Activated CD8-positive, alpha-beta memory T cell treated with anti-CD3 and anti-CD28 coated beads, Interleukin-2, amount 50 U/mL, for 24 hours (primary cell): ENCODE data around the gene FANCI.

Source experiments
- DNase-seq: peaks from one replicate; pipeline ENCODE4 v3.0.0-alpha.2; 2020; ENCODE audit errors: extremely low read depth

FANCI gene

DNA sequence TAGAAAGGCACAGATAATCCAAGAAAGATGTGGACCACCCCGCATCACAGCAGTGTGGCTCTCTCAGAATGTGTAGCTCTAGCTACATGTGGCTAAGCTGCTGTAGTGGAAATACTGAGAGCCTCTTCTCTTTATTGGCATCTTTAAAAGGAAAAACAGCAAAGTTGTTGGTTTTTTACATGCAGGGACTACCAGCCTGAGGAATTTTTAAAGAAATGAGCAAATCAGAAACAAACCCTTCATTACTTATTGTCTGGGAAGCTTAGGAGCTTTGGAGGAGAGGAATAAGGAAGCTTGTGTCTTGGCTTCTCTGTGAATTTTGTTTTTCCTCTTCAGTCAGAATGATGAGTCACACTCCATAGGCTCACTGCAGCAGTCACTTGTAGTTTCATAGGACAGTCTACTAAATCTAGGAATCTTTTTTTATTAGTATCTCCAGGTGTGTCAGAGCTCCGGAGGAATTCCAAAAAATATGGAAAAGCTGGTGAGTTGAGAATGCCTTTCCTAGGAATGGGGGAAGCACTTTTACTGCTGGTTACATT, 63.3 kb downstream of the FANCI start:
- DNase-seq: no peak

DNA sequence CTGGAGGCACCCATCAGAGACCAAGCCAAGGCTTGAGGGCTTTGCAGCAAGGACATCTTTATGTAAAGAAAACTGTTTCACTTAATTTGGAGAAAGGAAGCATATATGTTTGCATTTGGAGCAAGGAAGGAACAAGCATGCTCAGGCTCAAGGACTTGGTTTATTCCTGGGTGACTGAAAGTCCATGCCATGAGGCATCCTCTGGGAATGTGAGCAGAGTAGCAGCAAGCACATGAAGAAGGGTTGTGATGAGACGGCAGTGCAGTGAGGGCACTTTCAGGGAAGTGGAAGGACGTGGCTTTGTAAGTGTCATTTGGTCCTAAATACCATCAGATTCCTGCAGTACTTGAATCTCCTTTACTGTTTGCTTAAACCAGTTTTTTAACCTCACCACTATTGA, 64.0 kb downstream of the FANCI start:
- DNase-seq: no peak

DNA sequence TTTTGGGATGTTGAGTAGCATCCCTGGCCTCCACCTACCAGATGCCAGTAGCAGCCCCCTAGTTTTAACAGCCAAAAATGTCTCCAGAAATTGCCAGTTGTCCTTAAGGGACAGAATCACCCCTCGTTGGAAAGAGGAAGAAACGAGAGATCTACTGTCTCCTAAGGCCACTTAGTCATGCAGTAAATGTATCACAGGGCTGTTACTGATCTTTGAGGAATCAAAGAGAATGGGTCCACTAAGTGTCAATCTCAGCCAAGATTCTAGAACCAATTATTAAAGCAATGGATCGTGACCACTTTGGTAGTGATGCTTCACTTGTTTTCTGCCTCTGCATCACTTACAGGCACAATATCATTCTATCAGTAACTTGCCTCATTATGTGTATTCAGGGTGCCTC, 64.5 kb downstream of the FANCI start:
- no peak for DNase-seq

DNA sequence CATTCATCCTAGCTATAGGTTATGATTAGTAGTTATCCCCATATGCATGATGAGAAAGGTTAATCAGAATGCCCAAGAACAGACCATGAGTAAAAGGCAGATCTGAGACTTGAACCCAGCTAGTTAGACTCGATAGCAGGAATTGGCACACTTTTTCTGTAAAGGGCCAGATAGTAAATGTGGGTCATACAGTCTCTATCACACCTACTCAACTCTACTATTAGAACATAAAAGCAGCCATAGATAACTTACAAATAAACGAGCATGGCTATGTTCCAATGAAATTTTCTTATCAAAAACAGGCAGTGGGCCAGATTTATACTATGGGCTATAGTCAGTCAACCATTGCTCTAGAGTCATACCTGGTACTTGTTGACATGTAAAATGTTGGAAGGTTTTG, 66.2 kb downstream of the FANCI start:
- no peak for DNase-seq

DNA sequence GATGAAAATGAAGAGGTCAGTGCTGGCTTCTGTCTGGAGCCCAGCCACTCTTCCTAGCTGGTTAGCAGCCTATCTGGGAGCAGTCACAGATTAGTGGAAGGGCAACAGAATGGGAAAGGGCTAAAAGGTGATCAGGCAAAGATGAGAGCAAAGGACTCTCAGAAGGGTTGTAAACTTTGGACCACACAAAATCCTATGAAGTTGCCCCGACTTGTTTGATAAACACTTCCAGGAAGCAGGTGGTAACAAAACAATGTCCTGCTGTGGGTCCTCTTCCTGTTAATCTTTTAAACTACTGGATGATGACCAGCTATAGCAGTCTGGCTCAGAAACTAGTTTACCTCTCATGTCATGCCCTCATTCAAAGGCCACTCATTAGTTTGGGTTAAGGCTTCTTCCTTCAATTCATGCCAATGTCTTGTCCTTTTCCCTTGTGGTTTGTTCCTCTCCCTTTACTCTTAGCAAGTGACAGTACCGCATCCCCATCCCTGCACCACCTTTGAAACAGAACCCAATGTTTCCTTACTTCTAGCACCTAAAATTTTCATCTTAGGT, 71.7 kb downstream of the FANCI start:
- DNase-seq: no peak

DNA sequence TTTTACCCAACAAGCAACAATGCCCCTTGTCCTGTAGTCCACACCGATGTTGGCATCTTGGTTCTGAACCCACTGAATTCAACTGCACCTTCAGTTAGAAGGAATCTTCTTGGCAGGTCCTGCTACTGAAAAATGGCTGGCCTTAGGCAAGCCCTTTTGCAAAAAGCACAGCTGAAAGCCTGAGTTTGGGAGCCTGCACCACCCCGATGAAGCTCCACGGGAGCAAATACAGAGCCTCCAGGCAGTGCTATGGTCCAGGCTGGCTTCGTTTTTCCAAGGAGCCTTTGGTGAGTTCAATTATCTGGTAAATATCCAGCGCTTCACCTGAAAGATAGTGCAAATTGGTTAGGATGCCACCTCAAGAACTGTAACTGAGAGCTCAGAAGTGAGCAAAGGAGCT, 72.7 kb downstream of the FANCI start:
- DNase-seq: no peak

DNA sequence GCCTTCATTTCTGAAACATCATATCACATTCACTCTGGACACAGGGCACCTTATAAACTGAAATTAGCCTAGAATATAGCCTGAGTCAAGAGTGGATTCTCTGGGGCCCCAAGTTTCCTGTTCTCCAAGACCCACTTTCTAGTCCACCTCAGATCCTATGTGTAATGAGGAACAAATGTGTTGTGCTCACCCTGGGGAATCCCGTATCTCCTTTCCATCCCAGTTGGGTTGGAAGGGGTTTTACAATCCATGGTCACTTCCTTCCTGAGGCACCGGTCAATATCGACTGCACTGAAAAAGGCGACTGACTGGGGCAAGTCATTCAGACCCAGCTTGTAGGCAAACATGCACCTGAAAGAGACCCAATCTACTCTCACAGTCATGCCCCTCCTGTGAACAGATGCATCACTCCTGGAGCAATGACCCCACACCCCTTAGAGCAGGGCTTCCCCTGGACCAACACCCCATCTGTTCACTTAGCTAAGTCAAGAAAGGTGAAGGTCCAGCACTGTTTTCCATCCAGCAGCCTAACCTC, 73.5 kb downstream of the FANCI start:
- no peak for DNase-seq

DNA sequence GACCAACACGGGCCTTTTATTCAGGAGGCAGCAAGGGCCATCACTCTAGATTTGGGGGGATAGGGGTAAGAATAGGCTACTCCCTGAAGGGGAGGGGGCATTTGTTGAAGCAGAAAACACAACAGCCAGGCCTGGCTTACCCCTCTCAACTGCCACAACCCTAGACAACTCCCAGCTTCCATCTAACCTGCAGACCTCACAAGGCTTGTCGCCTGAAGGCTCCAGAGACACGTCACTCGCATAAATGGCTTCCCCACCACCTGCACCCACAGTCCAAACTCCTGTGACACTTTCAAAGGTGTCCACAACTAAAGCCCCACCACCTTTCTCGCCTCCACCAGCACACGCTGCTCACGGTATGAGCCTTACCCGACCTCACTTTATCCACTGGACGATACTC, 75.9 kb downstream of the FANCI start:
- no peak for DNase-seq

DNA sequence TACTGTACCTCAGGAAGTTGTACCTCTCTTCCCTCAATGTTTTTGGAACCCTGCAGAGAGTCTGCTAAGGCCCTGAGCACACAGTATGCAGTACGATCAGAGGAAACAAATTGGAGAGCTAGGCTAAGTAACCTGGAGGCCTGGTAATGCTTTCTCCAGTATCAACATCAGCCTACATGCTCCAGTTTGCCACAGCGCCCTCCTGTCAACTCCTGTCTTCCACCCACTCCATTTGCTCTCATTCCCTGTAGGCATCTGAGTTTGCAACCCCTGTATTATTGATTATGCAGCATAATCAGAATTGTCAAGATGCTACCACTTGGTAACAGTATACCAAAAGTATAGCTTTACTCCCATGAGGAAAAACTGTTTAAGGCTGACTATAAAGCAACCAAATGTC, 76.4 kb downstream of the FANCI start:
- DNase-seq: no peak

DNA sequence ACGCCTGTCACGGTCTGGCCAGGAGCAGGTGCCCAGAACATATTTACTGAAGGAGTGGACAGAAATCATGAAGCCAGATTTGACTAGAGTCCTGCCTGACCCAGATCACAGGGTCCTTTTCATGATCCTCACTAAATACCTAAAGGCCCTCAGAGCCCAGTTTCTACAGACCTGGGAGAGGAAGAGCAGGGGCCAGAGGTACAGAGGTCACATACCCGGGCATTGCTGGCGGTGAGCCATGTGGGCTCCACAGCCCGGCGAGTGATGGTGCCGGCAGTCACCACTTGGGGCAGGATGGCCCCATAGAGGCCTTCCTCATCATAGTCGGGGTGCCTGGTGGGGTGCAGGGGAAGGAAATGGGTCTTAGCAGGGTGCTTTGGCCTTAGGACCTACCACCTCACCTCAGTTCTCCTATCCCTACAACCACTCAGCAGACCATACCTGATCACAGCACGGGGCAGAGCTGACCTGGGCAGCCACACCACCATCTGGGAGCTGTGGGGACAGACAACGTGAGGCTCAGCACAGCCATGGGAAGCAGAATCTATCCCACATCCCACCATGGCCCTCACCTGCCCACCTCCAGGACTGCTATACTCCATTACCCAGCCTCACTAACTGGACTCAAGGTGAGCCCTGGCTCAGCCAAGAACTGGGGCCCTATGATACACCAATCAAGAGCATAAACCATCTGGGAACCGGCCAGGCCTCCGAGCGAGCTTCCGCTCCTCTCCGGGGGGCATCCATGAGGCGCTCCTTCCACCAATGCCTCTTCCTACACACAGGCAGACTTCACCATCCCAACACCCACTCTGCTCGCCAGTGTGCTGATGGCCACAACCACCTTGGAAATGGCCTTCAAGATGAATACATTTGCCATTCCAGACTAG, 78.0 kb downstream of the FANCI start:
- DNase-seq: no peak

DNA sequence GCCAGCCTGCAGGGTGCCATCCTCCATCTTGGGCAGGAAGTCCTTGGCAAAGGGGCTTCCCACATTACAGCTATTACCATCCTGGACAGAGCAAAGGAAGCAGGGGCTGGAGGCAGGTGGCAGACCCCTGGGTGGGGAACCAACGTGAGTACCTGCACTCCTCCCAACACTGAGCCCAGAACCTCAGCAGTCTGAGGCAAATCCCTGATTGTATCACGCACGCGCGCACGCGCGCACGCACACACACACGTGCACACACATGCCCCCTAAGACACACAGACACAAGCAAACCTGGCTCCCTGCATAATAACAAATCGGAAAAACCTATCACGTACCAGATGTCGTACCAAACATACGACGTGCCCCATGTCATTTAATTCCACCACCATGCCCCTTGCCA, 79.0 kb downstream of the FANCI start:
- no peak for DNase-seq

DNA sequence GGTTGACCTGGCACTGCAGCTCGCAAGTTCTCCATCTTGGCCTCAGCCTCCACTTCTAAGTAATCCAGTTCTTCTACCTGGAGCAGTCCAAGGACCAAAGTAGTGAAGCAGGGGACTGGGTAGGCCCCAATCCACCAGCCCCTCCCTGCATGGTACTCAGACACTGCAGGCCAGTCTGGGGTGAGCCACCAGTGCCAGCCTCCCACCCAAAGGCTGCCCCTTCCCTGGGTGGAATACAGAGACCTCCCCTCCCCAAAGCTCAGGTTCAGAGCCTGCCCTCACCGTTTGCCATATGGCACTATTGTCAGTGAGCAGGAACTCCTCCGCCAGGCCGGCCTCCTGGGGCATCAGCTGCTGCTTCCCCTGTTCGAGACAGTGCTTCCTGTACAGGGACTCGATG, 80.0 kb downstream of the FANCI start:
- DNase-seq: no peak

DNA sequence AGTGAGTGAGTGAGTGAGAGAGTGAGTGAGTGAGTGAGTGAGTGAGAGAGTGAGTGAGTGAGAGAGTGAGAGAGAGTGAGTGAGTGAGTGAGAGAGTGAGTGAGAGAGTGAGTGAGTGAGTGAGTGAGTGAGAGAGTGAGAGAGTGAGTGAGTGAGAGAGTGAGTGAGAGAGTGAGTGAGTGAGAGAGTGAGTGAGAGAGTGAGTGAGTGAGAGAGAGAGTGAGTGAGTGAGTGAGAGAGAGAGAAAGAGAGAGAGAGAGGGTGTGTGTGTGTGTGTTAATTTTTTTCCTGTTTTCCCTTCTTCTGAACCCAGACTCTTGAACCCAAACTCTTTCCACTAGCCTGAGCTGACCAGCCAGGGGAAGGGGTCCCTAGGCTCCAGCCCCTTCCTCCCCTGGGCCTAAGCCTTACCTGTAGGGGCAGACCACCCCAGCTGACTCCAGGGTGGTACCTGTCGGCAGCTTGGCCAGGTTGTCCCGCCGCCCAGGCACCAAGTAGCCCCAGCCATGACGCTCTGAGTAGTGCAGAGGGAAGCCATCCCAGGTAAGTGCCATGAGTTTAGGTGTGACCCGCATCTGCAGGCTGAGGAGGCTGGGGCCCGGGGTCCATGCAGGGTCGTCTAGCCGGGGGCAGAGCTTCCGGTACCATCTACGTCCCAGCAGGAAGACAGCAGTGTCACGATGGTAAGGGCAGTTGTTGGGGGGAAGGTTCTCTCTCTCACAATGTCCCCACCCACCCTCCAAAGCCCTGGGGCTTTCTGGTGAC, 81.4 kb downstream of the FANCI start:
- DNase-seq: no peak

DNA sequence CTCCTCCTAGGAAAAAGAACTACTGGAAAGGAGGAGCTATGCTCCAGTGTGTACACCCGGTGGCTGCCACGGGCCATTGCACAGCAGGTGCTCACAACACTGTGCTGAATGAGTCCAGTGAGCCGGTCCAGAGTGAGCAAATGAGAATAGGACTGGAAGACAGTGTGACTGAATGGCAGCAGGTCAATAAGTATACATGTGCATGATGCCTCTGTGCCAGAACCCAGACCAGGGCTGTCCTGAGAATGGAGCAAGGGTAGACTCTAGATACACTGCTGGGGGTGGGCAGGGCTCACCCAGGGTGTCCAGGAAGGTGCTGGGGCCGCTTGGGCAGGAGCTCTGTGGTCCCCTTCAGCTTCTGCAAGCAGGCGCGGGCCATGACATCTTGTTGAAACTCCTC, 82.5 kb downstream of the FANCI start:
- no peak for DNase-seq

DNA sequence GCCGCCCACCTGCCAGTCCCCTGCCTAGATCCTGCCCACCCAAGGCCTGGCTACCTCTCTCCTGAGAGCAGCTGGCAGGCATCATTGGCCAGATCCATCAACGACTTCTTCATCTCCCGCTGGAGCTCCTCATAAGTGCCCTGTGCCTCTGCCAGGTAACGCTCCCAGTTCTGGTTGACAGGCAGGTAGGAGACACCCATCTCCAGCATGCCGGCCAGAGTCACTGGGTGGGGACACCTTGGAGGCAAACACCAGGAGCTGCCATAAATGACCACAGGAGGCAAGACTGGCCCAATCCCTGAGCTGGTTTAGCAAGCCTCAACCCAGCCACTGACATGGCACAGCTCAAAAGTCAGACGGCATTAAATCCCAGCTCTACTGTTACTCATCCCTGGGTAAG, 83.3 kb downstream of the FANCI start:
- DNase-seq: no peak

DNA sequence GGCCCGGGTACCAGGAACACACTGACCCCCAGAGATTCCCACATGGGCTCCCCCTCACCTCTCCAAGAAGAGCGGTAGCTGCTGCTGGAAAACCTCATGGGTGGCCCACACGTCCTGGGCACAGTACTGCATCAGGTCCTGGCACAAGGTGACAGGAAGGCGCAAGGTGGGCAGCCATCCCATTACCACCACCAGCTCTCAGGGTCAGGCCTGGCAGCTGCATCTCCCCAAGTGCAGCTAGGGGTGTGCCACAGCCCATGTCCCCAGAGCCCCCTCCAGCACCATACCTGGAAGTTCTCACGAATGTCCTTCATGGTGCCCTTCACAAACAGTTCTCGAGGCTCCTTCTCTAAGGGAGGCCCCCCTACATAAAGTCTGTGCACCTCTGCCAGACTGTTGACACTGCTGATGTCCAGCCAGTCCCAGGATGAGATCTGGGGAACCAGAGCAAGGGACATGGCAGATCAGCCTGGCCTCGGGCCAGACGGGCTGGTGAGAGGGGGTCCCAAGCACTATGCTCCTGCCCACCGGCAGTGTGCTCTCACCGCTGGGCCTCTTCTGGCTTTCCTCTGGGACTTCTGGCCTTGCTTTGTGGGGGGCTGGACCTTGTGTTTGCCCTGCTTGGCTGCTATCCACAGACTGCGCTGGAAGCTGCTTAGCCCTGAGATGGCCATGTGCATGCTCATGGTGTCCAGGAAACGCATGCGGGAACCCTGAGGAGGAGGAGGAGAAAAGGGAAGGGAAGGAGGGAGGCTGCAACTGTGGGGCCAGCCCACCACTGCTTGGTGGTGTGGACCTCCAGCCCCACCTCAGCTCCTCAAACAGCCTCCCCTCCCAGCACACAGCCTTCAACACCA, 84.8 kb downstream of the FANCI start:
- no peak for DNase-seq

DNA sequence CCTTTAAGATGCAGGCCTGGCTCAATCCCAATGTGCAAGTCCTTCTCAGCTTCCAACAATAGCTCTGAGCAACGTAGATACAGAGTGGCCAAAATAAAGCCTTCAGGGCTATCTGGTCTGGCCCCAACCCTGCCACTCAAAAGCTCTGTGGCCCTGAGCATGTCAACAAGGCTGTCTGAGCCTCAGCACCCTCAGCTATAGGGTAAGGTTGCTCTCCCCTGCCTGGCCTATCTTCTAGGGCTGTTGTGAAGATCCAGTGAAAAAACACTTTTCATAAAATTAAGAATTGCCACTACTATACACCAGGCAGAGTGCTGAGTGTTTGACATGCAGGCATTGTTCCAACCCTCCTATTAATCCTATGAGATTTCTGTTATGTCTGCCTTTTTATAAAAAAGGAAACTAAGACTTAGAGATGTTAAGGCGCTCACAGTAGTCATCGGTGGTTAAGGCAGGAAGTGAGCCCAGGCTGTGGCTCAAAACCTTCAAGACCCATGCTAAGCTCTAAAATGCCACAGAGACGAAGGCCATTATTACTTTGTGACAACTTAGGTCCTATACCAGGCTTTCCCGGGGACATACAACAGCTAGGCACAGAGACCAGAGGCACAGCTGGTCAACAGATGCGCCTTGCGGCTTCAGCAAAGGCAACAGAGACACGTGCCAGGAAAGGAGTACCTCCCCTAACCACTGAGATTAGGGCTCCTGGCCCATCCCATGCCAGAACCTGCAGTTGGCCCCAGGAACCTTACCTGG, 85.7 kb downstream of the FANCI start:
- DNase-seq: no peak

DNA sequence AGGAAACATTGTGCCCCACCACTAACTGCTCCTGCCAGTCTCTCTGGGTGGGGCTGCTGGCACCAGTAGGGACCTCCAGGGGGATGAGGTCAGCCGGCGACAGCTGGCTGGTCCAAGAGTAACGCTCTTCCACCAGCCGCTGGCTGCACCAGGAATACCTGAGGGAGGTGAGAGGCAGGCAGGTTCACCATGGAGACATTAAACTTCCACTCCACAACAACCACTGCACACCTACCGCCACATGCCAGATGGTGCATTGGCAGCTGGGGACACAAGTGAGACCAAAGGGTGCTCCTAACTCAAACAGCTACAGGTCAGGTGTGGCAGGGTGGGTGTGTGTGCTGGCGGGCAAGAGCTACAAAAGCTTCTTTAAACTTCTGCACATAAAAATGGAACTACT, 86.3 kb downstream of the FANCI start:
- DNase-seq: no peak

DNA sequence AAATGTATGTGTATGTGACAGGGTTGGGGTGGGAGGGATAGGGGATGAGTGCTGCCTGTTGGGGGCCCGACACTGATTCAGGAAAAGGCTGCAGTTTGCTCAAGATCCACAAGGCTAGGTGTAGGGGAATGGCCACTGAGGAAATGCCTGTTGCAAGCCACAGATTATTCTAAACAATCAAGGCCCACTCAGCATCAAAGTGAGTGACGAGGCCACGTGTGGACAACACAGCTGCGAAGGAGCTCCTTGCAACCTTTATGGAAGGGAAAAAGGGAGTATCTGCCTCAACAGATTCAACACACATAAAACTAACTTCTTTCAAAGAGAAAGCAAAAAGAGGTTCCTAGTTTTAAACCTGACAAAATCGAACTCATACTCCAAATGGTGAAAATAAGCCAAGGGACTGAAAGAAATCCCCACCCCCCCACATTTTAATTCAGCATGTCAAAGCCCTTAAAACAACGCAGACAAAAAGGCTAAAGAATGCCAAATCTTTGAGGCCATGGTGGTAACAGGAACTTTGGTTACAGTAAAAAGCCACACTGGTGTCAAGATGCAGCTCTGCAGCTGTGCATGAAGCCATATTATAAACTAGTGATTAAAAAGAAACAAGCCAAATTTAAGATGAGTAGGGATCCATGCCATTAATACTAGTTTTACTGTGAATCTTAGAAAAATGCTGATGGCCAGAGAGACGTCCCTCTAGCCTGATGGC, 87.3 kb downstream of the FANCI start:
- no peak for DNase-seq

DNA sequence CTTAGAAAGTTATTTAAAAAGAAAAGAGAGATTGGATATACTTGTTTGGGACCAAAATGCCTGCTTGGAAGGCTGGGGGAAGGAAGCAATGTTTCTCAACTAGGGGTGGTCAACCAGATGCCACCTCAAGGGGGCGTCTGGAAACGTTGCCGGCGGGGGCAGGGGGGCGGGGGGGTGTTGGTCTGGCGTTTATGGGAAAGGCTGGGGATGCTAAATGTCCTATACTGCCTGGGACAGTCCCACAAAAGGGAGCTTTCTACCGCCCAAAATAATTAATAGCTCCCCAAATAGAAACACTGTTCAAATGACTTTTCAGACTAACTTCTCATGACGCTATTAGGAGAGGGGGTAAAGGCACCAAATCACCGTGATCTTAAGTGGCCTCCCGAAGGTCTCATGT, 88.7 kb downstream of the FANCI start:
- DNase-seq: no peak
